Measurements from ENCODE around the gene PPRC1. TPM values are rescaled to one million over a fixed set of nuclear protein-coding genes. Genes with fewer than 3 reads are reported as not detected.

The PPRC1 gene
- total RNA-seq, 1 experiment from 2014 or later = 63.0 TPM

DNA sequence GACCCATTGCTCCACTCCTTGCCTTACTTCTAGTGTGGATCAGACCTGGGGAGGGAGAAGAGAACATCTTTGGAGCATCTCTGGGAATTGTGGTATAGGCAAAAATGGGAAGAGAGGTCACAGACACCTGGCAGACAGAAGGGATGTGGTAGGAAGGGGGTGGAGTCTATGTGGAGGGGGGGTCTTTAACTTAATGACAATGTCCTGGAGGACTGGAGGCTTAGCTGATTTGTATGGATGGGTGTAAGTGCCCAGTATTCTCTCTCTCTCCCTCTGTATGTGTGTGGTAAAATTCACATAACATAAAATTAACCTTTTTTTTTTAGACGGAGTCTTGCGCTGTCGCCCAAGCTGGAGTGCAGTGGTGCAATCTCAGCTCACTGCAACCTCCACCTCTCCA lies 9.6 kb upstream of the PPRC1 start:
- no peaks in the 10 kb centered on the region for H3K9me3 ChIP-seq (replicated peaks)
- H3K4me3 ChIP-seq = no peak overlapping the region
- peaks cover 15% of the 10 kb centered on the region for H3K4me1 ChIP-seq
- no peaks in the 10 kb centered on the region for H3K27me3 ChIP-seq
- no peak overlapping the region for H3K27ac ChIP-seq
- H3K36me3 ChIP-seq = no peaks in the 10 kb centered on the region
- DNase-seq = no peak

DNA sequence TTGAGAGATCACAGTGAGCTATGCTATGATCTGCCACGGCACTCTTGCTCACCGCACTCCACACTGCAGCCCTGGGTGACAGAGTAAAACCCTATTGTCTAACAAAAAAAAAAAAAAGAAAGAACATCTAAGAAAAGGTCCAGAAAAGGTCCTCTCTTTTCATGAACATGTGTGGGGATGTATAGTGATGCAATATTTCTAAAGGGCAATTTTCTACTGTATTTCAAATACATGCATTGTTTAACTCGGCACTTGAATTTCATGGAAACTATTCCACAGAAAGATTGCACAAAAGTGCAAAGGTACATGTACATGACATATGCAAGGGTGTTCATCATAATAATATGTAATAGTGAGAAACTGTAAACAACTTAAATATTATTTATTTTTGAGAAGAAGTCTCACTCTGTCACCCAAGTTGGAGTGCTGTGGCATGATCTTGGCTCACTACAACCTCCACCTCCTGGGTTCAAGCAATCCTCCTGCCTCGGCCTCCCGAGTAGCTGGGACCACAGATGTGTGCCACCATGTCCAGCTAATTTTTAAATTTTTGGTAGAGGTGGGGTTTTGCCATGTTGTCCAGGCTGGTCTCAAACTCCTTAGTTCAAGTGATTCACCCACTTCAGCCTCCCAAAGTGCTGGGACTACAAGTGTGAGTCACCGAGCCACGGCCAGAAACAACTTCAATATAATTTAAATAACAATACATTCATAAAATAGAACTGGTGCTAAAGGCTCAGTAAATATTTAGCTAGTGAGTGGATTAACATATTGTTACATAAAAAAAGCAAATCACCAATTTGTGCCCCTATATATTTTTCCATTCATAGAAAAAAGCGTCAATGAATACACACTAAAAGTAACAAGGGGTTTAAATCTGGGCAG lies 1.3 kb upstream of the PPRC1 start:
- H3K27me3 ChIP-seq = no peaks in the 10 kb centered on the region
- peaks cover 12% of the 10 kb centered on the region for H3K36me3 ChIP-seq
- DNase-seq = no peak
- no peak overlapping the region for H3K4me3 ChIP-seq
- no peaks in the 10 kb centered on the region for H3K9me3 ChIP-seq (replicated peaks)
- no peak overlapping the region for H3K27ac ChIP-seq
- H3K4me1 ChIP-seq = peaks cover 18% of the 10 kb centered on the region

DNA sequence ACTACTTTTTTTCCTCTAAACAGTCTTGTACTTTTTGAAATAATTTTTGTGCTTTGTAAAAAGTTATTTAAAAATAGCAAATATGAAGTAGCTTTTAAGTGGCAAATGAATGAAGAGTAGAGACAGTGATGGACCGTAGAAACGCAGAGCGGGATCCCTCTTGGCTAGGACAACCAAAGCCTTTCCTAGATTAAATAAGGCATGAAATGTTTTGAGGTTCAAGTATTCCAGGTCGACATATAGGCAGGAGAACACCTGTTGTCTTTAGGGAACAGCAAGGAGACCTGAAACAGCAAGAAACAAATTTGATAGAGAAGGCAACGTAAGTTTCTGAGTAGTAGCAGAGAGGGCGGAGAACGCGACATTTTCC lies 662 bp upstream of the PPRC1 start:
- Histone ChIP-seq H3K4me3 (peak overlapping the region; percentile 91), H3K27ac (no peak overlapping the region), H3K4me1 (peaks cover 18% of the 10 kb centered on the region), H3K27me3 (no peaks in the 10 kb centered on the region), H3K9me3 (replicated peaks) (no peaks in the 10 kb centered on the region), H3K36me3 (peaks cover 12% of the 10 kb centered on the region)
- no peak for DNase-seq

DNA sequence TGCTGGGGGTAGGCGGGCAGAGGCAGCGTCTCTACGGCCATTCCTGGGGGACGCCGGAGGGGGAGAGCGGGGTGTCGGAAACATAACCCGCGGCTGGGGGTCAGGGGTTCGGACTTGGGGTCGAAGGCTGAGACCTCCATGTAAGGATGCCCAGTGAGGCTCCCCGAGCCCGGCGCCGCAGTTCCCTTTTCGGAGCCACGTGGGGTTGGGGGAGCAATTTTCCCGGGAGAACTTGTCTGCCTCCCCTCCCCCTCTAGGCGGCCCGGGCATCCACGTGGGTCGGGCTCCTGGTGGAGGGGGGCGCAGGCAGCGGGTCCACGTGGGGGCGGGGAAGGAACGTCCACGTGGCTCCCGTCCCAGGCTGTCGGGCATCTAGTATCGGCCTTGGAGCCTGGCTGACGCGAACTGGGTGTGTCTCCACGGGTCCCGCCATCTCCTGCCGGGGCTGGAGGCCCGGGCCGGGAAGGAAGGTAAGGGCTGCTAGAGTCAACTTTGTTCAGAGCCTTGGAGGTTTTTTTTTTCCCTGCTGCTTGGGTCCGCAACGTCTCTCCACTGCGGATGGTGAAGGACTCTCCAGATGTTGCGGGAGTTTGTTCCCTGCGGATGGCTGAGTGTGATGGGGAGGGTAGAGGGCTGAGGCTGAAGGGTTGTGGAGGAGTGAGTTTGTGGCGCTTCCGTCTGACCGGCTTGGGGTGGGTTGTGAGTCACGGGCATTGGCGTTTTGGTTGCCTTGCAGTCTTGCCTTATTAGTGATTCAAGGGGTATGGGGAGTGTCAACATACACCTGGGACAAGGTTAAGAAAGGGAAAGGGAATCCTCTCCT lies 744 bp downstream of the PPRC1 start:
- H3K27me3 ChIP-seq = no peaks in the 10 kb centered on the region
- peak overlapping the region; percentile 93 for H3K27ac ChIP-seq
- peak overlapping the region; percentile 91 for H3K4me3 ChIP-seq
- peak; percentile 92 to 94 for DNase-seq
- no peaks in the 10 kb centered on the region for H3K9me3 ChIP-seq (replicated peaks)
- peaks cover 18% of the 10 kb centered on the region for H3K4me1 ChIP-seq
- H3K36me3 ChIP-seq = peaks cover 25% of the 10 kb centered on the region

DNA sequence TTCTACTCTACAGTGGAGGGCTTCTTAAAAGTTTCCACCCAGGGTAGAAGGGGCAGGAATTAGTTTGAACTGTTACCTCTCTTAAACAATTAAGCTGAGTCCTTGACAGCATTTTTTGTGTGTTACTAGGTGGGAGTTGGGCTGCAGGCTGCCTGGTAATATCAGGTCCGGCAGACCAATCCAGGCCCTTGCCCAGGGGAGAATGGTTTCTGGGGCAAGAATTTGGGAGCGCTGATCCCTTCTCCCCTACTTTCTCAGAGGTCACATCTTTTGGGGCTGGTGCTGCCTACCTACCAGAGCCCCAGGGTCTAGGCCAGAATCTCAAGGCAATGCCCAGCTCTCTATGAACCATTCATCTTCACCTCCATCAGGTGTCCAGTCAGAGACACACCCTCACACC lies 1.6 kb downstream of the PPRC1 start:
- Histone ChIP-seq H3K4me3 (peak overlapping the region; percentile 91), H3K27me3 (no peaks in the 10 kb centered on the region), H3K36me3 (peaks cover 33% of the 10 kb centered on the region), H3K4me1 (peaks cover 18% of the 10 kb centered on the region), H3K27ac (no peak overlapping the region), H3K9me3 (replicated peaks) (no peaks in the 10 kb centered on the region)
- no peak for DNase-seq

GRCh38 chr10:102135956-102136526 lies 3.2 kb downstream of the PPRC1 start:
- no peaks in the 10 kb centered on the region for H3K9me3 ChIP-seq (replicated peaks)
- H3K36me3 ChIP-seq = peaks cover 50% of the 10 kb centered on the region
- H3K27ac ChIP-seq = no peak overlapping the region
- peaks cover 18% of the 10 kb centered on the region for H3K4me1 ChIP-seq
- H3K4me3 ChIP-seq = no peak overlapping the region
- H3K27me3 ChIP-seq = no peaks in the 10 kb centered on the region
- no peak for DNase-seq

DNA sequence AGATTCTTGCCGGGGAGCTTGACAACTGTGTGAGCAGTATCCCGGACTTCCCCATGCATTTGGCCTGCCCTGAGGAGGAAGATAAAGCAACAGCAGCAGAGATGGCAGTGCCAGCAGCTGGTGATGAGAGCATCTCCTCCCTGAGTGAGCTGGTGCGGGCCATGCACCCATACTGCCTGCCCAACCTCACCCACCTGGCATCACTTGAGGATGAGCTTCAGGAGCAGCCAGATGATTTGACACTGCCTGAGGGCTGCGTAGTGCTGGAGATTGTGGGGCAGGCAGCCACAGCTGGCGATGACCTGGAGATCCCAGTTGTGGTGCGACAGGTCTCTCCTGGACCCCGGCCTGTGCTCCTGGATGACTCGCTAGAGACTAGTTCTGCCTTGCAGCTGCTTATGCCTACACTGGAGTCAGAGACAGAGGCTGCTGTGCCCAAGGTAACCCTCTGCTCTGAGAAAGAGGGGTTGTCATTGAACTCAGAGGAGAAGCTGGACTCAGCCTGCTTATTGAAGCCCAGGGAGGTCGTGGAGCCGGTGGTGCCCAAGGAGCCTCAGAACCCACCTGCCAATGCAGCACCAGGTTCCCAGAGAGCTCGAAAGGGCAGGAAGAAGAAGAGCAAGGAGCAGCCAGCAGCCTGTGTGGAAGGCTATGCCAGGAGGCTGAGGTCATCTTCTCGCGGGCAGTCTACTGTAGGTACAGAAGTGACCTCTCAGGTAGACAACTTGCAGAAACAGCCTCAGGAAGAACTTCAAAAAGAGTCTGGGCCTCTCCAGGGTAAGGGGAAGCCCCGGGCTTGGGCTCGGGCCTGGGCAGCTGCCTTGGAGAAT lies 6.7 kb downstream of the PPRC1 start:
- peaks cover 16% of the 10 kb centered on the region for H3K4me1 ChIP-seq
- no peak overlapping the region for H3K27ac ChIP-seq
- DNase-seq = no peak
- H3K9me3 ChIP-seq (replicated peaks) = no peaks in the 10 kb centered on the region
- peaks cover 82% of the 10 kb centered on the region for H3K36me3 ChIP-seq
- H3K4me3 ChIP-seq = no peak overlapping the region
- no peaks in the 10 kb centered on the region for H3K27me3 ChIP-seq

GRCh38 chr10:102140218-102140617 lies 7.4 kb downstream of the PPRC1 start:
- no peak for DNase-seq
- Histone ChIP-seq H3K36me3 (peaks cover 84% of the 10 kb centered on the region), H3K27me3 (no peaks in the 10 kb centered on the region), H3K4me3 (no peak overlapping the region), H3K4me1 (peaks cover 9% of the 10 kb centered on the region; the same call in 1 of the 2 replicates), H3K27ac (no peak overlapping the region), H3K9me3 (replicated peaks) (no peaks in the 10 kb centered on the region)

DNA sequence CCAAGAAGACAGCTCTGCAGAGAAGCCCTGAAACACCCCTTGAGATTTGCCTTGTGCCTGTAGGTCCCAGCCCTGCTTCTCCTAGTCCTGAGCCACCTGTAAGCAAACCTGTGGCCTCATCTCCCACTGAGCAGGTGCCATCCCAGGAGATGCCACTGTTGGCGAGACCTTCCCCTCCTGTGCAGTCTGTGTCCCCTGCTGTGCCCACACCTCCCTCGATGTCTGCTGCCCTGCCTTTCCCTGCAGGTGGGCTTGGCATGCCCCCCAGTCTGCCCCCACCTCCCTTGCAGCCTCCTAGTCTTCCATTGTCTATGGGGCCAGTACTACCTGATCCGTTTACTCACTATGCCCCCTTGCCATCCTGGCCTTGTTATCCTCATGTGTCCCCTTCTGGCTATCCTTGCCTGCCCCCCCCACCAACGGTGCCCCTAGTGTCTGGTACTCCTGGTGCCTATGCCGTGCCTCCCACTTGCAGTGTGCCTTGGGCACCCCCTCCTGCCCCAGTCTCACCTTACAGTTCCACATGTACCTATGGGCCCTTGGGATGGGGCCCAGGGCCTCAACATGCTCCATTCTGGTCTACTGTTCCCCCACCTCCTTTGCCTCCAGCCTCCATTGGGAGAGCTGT lies 8.2 kb downstream of the PPRC1 start:
- H3K27ac ChIP-seq = no peak overlapping the region
- peaks cover 83% of the 10 kb centered on the region for H3K36me3 ChIP-seq
- no peak for DNase-seq
- no peak overlapping the region for H3K4me3 ChIP-seq
- no peaks in the 10 kb centered on the region for H3K9me3 ChIP-seq (replicated peaks)
- no peaks in the 10 kb centered on the region for H3K27me3 ChIP-seq
- H3K4me1 ChIP-seq = peaks cover 2% of the 10 kb centered on the region; the same call in 1 of the 2 replicates

- peaks cover 89% of the 10 kb centered on the region for H3K36me3 ChIP-seq
- no peak for DNase-seq
- no peaks in the 10 kb centered on the region for H3K4me1 ChIP-seq
- no peaks in the 10 kb centered on the region for H3K27me3 ChIP-seq
- no peaks in the 10 kb centered on the region for H3K9me3 ChIP-seq (replicated peaks)
- no peak overlapping the region for H3K4me3 ChIP-seq
- no peak overlapping the region for H3K27ac ChIP-seq
Observed at GRCh38 chr10:102141583-102142107, 8.8 kb downstream of the PPRC1 start.

DNA sequence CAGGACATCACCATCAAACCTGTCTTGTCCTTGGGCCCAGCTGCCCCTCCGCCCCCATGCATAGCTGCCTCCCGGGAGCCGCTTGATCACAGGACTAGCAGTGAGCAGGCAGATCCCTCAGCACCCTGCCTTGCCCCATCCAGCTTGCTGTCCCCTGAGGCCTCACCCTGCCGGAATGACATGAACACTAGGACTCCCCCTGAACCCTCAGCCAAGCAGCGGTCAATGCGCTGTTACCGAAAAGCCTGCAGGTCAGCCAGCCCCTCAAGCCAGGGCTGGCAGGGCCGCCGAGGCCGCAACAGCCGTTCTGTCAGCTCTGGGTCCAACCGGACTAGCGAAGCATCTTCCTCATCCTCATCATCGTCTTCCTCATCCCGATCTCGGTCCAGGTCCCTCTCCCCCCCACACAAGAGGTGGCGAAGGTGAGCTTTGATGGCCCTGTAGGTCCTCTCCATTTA lies 14.2 kb downstream of the PPRC1 start:
- Histone ChIP-seq H3K36me3 (peaks cover 88% of the 10 kb centered on the region), H3K4me1 (peaks cover 6% of the 10 kb centered on the region), H3K9me3 (replicated peaks) (no peaks in the 10 kb centered on the region), H3K4me3 (no peak overlapping the region), H3K27me3 (no peaks in the 10 kb centered on the region), H3K27ac (no peak overlapping the region)
- no peak for DNase-seq

DNA sequence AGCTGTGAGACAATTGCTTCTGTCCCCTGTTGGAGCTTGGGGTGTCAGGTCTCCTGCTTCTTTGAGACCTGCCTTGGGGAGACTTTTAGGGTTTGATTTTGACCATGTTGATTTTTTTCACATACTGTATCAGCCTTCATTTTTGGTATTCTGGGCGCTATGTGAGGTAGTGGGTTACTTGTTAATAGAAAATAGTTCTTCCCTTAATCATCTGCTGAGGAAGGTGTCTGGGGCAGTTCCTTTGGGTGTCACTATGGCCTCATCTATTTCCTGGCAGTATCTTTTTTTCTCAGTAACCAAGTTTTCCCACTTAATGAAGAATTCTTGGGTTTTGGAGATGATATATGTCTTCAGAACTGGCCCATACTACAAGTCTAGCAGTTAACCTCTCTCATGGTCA lies 14.7 kb downstream of the PPRC1 start:
- DNase-seq = no peak
- Histone ChIP-seq H3K4me1 (peaks cover 6% of the 10 kb centered on the region), H3K9me3 (replicated peaks) (no peaks in the 10 kb centered on the region), H3K36me3 (peaks cover 84% of the 10 kb centered on the region), H3K4me3 (no peak overlapping the region), H3K27me3 (no peaks in the 10 kb centered on the region), H3K27ac (no peak overlapping the region)

DNA sequence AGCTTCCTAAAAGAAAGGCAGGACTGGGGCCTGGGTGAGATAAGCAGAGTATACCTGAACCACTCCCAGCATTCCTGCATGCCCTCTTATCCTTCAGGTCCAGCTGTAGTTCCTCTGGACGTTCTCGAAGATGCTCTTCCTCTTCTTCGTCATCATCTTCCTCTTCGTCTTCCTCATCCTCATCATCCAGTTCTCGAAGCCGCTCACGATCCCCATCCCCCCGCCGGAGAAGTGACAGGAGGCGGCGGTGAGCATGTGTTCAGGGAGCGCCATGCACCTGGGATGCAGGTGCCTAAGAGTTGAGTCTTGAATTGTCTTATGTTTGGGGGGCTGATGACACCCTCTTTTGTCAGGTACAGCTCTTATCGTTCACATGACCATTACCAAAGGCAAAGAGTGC lies 15.4 kb downstream of the PPRC1 start:
- H3K27me3 ChIP-seq = no peaks in the 10 kb centered on the region
- no peaks in the 10 kb centered on the region for H3K9me3 ChIP-seq (replicated peaks)
- H3K27ac ChIP-seq = no peak overlapping the region
- no peak for DNase-seq
- no peak overlapping the region for H3K4me3 ChIP-seq
- H3K4me1 ChIP-seq = peaks cover 6% of the 10 kb centered on the region
- peaks cover 77% of the 10 kb centered on the region for H3K36me3 ChIP-seq
